ENCODE measurements around the gene MPHOSPH6.
"Not testable (repeated sequence)": the region's sequence is repeated elsewhere in the genome, so short reads cannot be mapped to it uniquely, and the experiment has no call there.

The MPHOSPH6 gene

DNA sequence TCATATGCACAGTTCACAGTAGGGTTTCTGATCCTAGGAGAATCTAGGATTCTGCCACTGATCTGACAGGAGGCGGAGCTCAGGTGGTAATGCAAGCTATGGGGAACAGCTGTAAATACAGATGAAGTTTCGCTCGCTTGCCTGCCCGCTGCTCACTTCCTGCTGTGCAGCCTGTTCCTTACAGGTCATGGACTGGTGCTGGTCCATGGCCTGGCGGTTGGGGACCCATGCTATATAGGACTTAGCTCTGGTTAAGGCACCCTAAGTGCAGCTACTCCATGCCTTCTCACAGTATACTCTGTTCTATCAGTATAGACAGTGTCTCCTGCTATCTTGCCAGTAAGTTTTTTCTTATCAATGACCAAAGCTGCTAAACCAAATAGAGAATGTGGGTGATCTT lies 2.4 kb downstream of the MPHOSPH6 start:
- DNase-seq: no peak

GRCh38 chr16:82160226-82160625 lies 9.8 kb downstream of the MPHOSPH6 start:
- no peak for DNase-seq

DNA sequence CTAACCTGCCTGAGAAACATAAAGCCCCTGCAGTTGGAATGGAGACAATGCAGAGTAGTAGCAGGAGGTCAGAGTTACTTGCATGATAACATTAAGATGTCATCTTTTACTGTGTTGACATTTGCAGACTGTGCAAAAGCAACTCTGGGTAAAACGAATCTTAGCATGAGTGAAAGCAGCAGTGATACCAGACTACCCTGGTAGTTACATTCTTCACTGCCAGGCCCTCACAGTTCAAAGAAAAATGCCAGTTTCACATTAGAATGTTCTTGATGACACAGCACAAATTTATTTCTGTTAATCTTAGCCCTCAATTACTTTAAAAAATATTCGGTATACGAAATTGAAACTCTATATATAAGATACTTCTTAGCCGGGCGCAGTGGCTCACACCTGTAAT lies 12.2 kb downstream of the MPHOSPH6 start:
- DNase-seq: no peak

GRCh38 chr16:82157534-82157812 lies 12.6 kb downstream of the MPHOSPH6 start:
- DNase-seq: no peak

- DNase-seq: no peak
Measured at GRCh38 chr16:82156761-82157533, 13.1 kb downstream of the MPHOSPH6 start.

GRCh38 chr16:82152641-82153112 lies 17.3 kb downstream of the MPHOSPH6 start:
- DNase-seq: no peak

- DNase-seq: no peak
Measured at GRCh38 chr16:82152196-82152595, 17.8 kb downstream of the MPHOSPH6 start.

GRCh38 chr16:82150549-82150948 lies 19.5 kb downstream of the MPHOSPH6 start:
- no peak for DNase-seq

GRCh38 chr16:82149536-82149935 lies 20.5 kb downstream of the MPHOSPH6 start:
- no peak for DNase-seq

DNA sequence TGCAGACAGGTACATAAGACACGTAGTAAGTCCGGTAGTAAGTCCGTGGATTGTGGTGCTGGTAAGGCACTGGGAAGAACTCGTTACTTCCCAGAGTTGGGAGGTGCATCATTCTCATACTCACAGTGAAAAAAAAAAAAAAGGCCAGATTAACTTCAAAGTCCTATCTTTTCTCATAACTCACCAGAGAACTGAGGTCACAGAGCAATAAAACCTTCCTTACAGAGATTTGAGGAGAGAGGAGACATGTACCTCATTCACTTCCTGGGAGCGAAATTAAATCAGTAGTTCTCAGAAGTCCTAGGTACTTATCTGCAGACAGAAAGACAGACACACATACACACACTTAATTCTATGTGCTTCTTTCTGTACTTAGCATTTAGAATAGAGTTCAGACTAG lies 22.5 kb downstream of the MPHOSPH6 start:
- DNase-seq: no peak

DNA sequence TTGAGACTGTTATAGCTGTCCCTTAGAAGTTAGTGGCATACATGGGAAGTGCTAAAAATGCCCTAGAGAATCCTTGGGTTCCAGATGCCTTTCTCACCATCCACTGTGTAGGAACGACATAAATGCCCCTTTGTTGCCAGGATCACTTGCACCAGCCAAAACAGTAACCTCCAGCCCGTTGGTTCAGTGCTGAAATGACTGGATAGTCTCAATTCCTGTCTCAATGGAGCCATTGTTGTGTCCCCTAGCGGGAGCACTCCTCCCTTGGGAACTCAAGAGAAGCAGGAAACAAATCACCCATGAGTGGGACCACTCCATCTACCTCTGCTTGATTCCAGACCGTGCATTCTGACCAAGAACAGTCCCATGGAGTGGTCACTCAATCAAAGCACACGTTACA lies 23.1 kb downstream of the MPHOSPH6 start:
- DNase-seq: no peak

DNA sequence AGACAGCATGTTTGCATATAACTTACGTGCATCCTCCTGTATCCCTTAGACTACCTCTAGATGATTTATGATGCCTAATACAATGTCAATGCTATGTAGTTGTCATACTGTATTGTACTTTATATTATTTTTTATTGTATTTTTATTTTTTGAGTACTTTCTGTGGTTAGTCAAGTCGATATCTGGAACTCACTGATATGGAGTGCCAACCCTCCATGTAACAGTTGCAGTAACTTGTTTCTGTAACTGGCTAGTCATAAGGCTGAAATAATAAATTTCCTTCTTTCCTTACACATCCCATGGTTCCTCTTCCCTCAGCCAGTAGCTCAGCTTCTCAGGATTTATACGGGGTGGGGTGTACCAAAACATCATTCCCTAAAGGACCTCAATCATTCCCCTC lies 23.5 kb downstream of the MPHOSPH6 start:
- no peak for DNase-seq

GRCh38 chr16:82139286-82139571 lies 30.8 kb downstream of the MPHOSPH6 start:
- DNase-seq: not testable (repeated sequence)

- DNase-seq: no peak
Measured at GRCh38 chr16:82138478-82139285, 31.3 kb downstream of the MPHOSPH6 start.

DNA sequence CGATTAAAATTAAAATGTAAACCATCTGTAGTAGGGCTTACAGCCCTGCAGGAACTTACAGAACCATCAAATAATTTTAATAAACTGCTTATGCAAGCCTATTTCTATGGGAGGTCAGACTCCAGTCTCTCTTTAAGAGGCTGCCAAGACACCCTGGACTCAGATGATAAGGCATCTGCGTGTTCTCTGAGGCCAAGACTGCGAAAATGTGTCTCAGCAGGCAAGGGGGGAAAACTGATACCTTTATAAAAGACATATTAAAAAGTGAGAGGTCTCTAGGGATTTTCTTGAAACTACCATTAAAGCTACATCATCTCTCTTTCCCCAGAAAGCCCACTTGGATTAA lies 32.2 kb downstream of the MPHOSPH6 start:
- no peak for DNase-seq

DNA sequence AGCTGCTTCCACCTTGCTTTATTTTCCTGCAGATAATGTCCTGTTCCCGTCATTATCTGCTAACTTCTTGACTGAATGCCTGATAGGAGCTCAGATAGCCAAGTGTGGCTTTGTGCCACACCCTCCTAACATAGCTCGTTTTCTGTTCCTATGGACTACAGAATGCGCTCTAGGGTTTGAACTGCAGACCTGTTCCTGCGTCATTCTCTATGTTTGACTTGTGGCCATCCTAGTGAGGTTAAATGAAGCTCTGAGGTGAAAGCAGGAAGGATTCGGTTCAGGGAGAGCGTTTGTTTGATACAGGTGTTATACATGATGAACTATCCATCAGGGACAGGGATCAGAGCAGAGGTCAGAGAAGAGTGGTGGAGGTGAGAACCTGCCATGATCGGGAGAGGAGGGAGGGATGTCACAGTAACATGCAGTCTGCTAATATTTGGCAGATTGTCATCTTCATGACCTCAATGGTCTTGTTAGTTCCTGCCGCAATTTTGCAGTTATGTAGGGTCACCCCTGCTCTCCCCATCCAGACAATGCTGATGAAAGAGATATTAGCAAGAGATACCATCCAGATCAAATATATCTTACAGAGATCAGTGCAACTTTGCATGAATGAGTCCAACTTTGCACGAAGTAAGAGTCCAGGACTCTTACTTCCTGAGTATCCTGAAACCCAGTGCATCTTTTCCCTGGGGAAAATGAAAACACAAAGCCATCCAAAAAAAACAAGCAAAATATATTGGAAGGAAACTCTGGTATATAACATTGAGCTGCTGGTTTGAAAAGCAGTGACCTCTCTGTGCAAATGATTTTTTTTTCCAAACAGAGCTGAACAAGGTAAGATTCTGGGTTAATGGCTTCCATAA lies 32.8 kb downstream of the MPHOSPH6 start:
- no peak for DNase-seq

GRCh38 chr16:82135844-82136243 lies 34.2 kb downstream of the MPHOSPH6 start:
- DNase-seq: no peak

GRCh38 chr16:82134846-82135245 lies 35.2 kb downstream of the MPHOSPH6 start:
- no peak for DNase-seq

DNA sequence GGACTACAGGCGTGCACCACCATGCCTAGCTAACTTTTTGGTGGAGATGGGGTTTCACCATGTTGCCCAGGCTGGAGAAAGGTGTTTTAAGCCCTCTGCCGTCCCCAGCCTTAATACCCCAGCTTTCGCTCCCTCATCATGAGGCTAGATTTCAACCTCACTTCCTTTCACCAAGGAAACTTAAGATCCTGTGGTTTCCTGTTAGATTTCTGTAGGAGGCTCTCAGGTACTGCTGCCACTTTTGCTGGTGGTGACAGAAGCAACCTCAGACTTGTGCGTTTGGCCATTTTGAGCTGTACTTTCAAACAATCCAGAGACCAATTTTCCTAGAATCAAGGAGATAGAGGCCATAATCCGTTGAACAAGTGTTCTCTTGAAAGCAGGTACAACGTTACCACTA lies 36.2 kb downstream of the MPHOSPH6 start:
- no peak for DNase-seq

- DNase-seq: no peak
Measured at GRCh38 chr16:82129881-82130280, 40.1 kb downstream of the MPHOSPH6 start.

- DNase-seq: no peak
Measured at GRCh38 chr16:82124651-82125050, 45.4 kb downstream of the MPHOSPH6 start.

DNA sequence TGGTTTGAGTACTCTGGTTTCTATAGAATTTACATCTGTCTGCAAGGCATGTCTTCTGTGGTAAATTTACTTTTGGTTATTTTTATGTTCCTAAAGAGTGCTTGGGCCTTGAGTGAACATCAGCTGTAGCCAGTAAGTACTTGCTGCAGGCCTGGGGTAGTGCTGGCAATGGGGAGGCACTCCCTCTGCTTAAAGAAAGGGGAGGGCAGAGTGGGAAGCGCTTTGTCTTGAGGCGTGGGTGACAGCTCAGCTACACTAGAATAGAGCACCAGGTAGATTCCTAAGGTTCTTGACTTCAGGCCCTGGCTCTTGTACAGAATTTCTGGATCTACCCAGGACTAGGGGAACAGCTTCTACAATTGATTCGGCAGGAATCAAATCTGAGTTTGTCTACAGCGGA lies 50.6 kb downstream of the MPHOSPH6 start:
- DNase-seq: no peak

DNA sequence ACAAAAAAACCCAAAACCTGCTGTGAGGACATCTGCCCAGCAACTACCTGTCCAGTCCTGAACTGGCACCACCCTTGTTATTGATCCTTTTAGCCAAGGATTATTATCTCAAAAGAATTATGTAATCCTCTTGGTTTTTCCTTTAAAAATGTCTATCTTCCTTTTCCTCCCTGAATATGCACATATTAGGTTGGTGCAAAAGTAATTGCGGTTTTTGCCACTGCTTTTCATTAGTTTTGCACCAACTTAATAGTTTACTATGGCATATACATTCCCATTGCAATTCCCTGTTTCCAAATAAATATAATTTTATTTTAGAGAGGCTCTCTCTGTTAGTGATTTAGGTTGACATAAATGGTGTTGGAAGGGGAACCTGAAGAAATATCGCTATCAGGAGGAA lies 51.3 kb downstream of the MPHOSPH6 start:
- no peak for DNase-seq

DNA sequence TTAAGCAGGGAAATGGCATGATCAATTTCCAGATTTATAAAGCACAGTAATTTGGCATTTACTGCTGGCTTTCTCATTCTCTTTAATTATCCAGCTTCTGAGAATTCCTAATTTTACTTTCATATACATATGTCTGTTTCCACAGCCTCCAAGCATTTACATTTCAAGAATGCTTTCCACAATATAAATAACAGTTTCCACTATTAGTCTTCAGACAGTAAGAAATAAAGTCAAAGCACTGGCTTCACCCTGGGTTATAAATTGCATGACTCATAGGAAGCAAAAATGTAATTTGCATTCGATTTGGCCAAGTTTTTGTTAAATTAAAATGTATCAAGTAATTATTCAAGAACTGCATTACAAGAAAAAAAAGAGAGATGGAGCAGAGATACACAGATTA lies 53.5 kb downstream of the MPHOSPH6 start:
- DNase-seq: no peak

Data from SIG-M5 (cell line).